Ascending aorta (tissue), 2 donors: ENCODE measurements around the gene ITGB5. TPM values are rescaled to one million over a fixed set of nuclear protein-coding genes. Genes with fewer than 3 reads are reported as not detected.

Experiments
- DNase-seq, 2 donors: peaks; one replicate each; pipeline ENCODE4 v3.0.0-alpha.2; 2019; ENCODE audit warnings: low spot score in 2 of 2
- H3K27ac ChIP-seq, 2 donors: fragments of 200-600 bp; sonication (generic); one replicate each; pipeline ENCODE4 v1.5.1; 2016 to 2017; ENCODE audit warnings: mild to moderate bottlenecking in 1 of 2
- H3K27me3 ChIP-seq: fragments of 200-600 bp; sonication (generic); one replicate; pipeline ENCODE4 v1.5.1; 2017
- H3K36me3 ChIP-seq, 2 donors: fragments of 200-600 bp; sonication (generic); one replicate each; pipeline ENCODE4 v1.5.1; 2016
- H3K4me1 ChIP-seq, 2 donors: fragments of 200-600 bp; sonication (generic); one replicate each; pipeline ENCODE4 v1.5.1; 2016 to 2017; ENCODE audit warnings: mild to moderate bottlenecking in 1 of 2
- H3K4me3 ChIP-seq, 2 donors: fragments of 200-600 bp; sonication (generic); one replicate each; pipeline ENCODE4 v1.5.1; 2016 to 2017; ENCODE audit warnings: mild to moderate bottlenecking in 1 of 2
- H3K9me3 ChIP-seq, 2 donors: fragments of 200-600 bp; sonication (generic); one replicate each; pipeline ENCODE4 v1.5.1; 2016
- CTCF ChIP-seq, 3 experiments: fragments of 200-600 bp in 2 of 3; fragments of 450-650 bp in 1 of 3; sonication (generic) in 2 of 3; IDR thresholded peaks; one replicate each; pipeline ENCODE4 v1.5.1; 2016 to 2019; ENCODE audit warnings: antibody characterized with exemption in 3 of 3, mild to moderate bottlenecking in 1 of 3, moderate library complexity in 1 of 3
- intact Hi-C: fragments of 100-400 bp; cut with DNase I; formaldehyde crosslinking; loops from one replicate; pipeline ENCODE4 v1.15.1; 2023
- total RNA-seq: library from RNA; depleted of rRNA; stranded (reverse); fragments of >200 nt; gene quantifications from one replicate; pipeline ENCODE4 v1.1.0, GENCODE V29; 2016

Gene ITGB5
- total RNA-seq, 1 donor from 2014 or later, result 595 TPM

- Histone ChIP-seq H3K27ac (peak overlapping the region; percentile 86 to 89), H3K4me3 (no peak overlapping the region), H3K27me3 (no peaks in the 10 kb centered on the region), H3K9me3 (no peaks in the 10 kb centered on the region), H3K36me3 (peaks cover 11 to 54% of the 10 kb centered on the region in 2 donors), H3K4me1 (peaks cover 18 to 76% of the 10 kb centered on the region in 2 donors)
- DNase-seq, result no peak
- TF ChIP-seq CTCF (IDR thresholded peaks at IDR 0.05), result no peak
- intact Hi-C loops, result no loop called here
Measured at GRCh38 chr3:124843047-124843446, 44.1 kb downstream of the ITGB5 start.

- no peak overlapping the region for H3K4me3 ChIP-seq
- intact Hi-C loops, result no loop called here
- DNase-seq, result no peak
Measured at GRCh38 chr3:124841517-124841916, 45.6 kb downstream of the ITGB5 start.

GRCh38 chr3:124840331-124840730, 46.8 kb downstream of the ITGB5 start:
- H3K27ac ChIP-seq, result peak overlapping the region; percentile 64 to 89
- DNase-seq, result no peak
- peaks cover 22 to 83% of the 10 kb centered on the region in 2 donors for H3K4me1 ChIP-seq
- TF ChIP-seq CTCF (IDR thresholded peaks at IDR 0.05), result no peak
- intact Hi-C loops, result no loop called here
- no peaks in the 10 kb centered on the region for H3K27me3 ChIP-seq
- peaks cover 11 to 38% of the 10 kb centered on the region in 2 donors for H3K36me3 ChIP-seq
- H3K4me3 ChIP-seq, result no peak overlapping the region
- no peaks in the 10 kb centered on the region for H3K9me3 ChIP-seq

More at GRCh38 chr3:124841517-124841916, 45.6 kb downstream of the ITGB5 start:
- Histone ChIP-seq H3K36me3 (peaks cover 11 to 40% of the 10 kb centered on the region in 2 donors), H3K9me3 (no peaks in the 10 kb centered on the region), H3K27ac (peak overlapping the region; percentile 61 to 89), H3K27me3 (no peaks in the 10 kb centered on the region), H3K4me1 (peaks cover 26 to 82% of the 10 kb centered on the region in 2 donors)
- TF ChIP-seq CTCF (IDR thresholded peaks at IDR 0.05), result no peak

GRCh38 chr3:124839896-124840295, 47.3 kb downstream of the ITGB5 start:
- TF ChIP-seq CTCF (IDR thresholded peaks at IDR 0.05), result no peak
- no peak for DNase-seq
- Histone ChIP-seq H3K27me3 (no peaks in the 10 kb centered on the region), H3K4me3 (no peak overlapping the region), H3K36me3 (peaks cover 11 to 38% of the 10 kb centered on the region in 2 donors), H3K4me1 (peaks cover 19 to 83% of the 10 kb centered on the region in 2 donors), H3K27ac (peak overlapping the region; percentile 64 to 89), H3K9me3 (no peaks in the 10 kb centered on the region)
- intact Hi-C loops, result no loop called here

- H3K9me3 ChIP-seq, result no peaks in the 10 kb centered on the region
- intact Hi-C loops, result no loop called here
- H3K4me3 ChIP-seq, result no peak overlapping the region
- peak overlapping the region; percentile 85 to 89 for H3K27ac ChIP-seq
- no peak for TF ChIP-seq CTCF (IDR thresholded peaks at IDR 0.05)
- no peaks in the 10 kb centered on the region for H3K27me3 ChIP-seq
- H3K4me1 ChIP-seq, result peaks cover 10 to 84% of the 10 kb centered on the region in 2 donors
- H3K36me3 ChIP-seq, result peaks cover 9 to 38% of the 10 kb centered on the region in 2 donors
- DNase-seq, result no peak
Measured at GRCh38 chr3:124838963-124839362, 48.2 kb downstream of the ITGB5 start.

GRCh38 chr3:124837730-124838186, 49.4 kb downstream of the ITGB5 start:
- Histone ChIP-seq H3K4me3 (no peak overlapping the region), H3K9me3 (no peaks in the 10 kb centered on the region), H3K27me3 (no peaks in the 10 kb centered on the region), H3K4me1 (peaks cover 13 to 81% of the 10 kb centered on the region in 2 donors), H3K36me3 (peaks cover 8 to 36% of the 10 kb centered on the region in 2 donors), H3K27ac (peak overlapping the region; percentile 85 to 89)
- TF ChIP-seq CTCF (IDR thresholded peaks at IDR 0.05), result no peak
- peak in 1 of 2 donors; percentile 79 for DNase-seq
- intact Hi-C loops, result no loop called here
